NCI-H2171 treated with DMSO at 0.1 percent for 48 hours (cell line): ENCODE measurements around the gene ITSN1.
"Not testable (repeated sequence)": the region's sequence is repeated elsewhere in the genome, so short reads cannot be mapped to it uniquely, and the experiment has no call there.

Experiments
- DNase-seq: peaks from one replicate; lab custom pipeline; 2025; lab: John Stamatoyannopoulos, UW

ITSN1 gene

DNA sequence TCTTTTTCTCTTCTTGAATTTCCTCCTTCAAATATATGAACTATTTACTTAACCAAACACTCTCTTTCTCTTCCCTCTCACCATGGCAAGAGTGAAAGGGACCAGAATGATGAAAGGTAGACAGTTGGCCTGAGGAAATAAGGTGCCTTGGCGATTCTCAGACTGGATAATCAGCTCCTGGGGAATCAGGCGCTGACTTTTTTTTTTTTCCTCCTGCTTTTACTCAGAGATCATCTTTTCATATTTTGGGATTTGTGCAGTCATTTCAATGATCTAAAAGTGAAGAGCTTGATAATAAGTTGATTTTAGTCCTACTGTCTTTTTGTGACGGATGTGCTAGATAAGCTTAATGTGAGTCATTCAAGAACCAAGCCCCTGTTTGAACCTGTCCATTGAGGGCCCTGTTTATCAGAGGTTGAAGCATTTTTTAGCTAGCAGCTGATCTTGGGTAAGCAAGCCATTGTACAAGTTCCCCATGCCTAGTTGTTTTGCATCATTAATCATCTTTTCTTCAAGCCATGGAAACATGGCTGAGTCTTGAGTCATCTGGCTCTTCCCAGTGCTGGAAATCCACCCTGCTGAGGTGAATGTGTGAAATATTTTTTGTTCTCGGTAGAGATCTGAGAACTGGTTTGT is 40.8 kb downstream of the ITSN1 start:
- no peak for DNase-seq

DNA sequence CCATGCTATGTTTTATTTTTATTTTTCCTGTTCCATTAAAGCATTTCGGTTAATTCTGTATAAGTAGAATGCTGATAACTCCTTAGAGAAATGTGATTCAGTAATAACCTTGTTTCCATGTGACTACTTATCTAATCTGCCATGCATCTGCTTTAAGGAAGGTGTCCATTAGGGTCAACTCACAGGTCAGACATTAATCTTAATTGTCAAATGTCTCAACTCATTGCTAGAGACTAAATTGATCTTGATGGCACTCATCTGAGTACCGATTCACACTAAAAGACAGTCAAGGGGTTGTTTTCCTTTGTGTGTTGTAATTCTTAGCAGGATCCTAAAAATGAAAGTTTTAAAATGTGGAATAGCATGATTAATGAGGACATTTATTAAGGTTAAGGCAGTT is 41.8 kb downstream of the ITSN1 start:
- DNase-seq: no peak

- DNase-seq: no peak
Measured at GRCh38 chr21:33684923-33685560, 42.7 kb downstream of the ITSN1 start.

- DNase-seq: no peak
Measured at GRCh38 chr21:33685613-33686197, 43.4 kb downstream of the ITSN1 start.

GRCh38 chr21:33686386-33686785 is 44.1 kb downstream of the ITSN1 start:
- DNase-seq: peak; percentile 59

GRCh38 chr21:33687634-33688033 is 45.3 kb downstream of the ITSN1 start:
- no peak for DNase-seq

DNA sequence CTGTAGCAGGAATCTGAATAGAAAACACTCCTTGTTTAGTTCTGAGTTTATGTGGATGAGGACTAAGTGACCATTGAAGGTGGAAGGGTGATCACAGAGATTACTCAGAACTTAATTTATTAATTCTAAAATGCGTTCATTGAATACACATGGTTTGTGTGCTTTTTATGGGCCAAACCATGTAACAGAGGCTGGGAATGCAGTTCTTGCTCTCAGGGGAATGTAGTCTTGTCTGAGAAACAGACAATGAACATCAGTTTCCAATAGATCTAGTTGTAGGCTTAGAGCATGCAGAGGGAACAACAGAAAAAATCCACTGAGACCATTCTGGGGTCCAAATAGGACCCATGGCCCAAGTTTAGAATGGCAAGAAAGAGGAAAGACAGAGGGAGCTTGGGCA is 46.1 kb downstream of the ITSN1 start:
- no peak for DNase-seq

DNA sequence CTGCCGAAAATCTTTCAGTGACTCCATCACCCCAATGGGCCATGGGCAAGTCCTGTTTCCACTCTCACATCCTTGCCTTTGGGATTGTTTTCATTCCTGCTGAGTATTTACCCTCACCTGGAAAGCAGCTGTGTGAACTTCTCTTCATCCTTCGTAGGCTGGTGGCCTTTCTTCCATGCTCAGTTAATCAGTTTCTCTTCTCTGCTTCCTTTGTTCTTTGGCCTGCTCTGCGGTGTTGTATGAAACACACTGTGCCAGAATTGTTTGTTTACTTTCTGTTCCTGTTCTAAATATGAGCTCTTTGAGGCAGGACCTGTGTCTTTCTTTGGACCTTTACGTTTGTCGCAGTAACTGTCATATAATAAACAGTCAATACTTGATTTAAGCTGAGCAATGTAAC is 48.6 kb downstream of the ITSN1 start:
- no peak for DNase-seq

DNA sequence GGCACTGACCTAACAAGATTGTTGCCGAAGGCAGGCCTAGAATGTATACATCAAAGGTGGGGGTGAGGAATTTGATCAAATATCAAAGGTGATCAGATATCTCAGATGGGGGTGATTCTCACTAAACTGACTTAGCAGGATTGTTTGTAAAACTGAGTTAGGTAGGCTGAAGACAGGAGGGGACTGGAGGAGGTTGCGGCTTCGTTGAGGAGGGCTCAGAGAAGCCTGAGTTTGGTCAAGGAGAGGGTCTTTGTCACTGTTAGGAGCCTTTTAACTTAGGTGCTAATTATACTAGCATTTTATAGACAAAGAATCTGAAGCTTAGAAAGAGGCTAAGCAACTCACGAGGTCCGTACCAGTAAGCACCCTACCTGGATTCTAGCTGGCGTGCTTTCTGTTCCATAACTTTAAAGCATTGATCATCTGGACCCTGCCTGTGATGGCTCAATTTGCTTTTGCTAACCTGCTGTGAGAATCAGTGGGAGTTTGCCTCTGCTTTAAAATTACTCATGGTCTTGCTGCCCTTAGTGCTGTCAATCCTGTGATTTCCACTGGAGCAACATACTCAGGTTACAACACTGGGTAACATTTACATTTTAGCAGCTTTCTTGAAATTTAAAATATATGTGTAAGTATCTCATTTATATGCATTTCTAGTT is 49.8 kb downstream of the ITSN1 start:
- no peak for DNase-seq

DNA sequence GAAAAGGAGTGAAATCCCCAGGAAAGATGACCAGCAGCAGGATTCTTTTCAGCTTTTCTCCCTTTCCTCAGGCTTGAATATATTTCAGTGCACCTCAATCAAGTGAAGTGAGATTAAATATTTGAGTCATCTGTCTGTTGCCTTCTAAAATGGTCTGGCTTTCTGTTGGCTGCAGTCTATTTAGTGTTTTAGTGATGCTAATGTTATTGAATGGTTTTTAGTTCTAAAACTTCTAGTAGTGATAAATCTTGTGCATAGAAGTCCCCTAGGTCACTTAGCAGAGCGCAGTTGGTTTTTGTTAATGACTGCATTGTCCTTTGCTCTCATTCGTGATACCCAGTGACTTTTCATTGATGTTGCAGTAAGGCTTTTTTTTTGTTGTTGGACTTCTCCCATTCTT is 53.5 kb downstream of the ITSN1 start:
- DNase-seq: no peak

GRCh38 chr21:33696465-33696864 is 54.2 kb downstream of the ITSN1 start:
- DNase-seq: no peak

DNA sequence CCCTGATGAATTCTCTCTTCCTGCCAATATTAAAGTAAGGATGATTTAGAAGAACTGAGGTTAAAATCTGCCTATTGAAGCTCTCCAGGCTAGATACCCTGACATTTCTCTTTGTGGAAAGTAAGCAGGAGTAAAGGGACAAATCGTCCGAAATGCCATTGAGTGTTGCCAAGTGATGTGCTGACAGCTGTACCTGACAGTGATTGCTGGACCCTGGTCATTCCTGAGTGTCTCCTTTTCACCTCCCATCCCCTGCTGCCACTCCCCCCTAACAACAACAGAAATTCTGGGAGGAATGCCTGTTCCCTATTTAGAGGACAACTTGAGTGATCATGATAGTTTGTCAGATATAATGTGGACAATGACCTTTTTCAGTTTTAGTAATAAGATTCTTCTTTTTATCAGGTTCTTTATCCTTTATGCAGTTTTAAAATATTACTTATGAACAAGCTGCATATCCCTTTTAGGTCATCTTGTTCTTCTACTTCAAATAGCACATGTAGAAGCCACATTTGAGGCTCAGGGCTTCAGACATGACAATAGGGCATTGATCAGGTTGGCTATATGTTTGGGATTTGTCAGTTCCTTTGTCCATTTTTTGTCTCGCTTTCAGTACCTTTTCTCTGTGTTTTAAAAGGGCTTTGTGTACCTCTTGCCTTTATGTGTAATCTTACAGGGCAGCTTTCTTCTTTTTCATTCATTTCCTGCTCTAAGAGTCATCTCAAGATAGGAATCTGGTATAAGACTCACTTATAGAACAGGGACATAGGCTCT is 56.0 kb downstream of the ITSN1 start:
- no peak for DNase-seq

- DNase-seq: no peak
Measured at GRCh38 chr21:33699277-33699676, 57.0 kb downstream of the ITSN1 start.

GRCh38 chr21:33700491-33700890 is 58.2 kb downstream of the ITSN1 start:
- DNase-seq: no peak

DNA sequence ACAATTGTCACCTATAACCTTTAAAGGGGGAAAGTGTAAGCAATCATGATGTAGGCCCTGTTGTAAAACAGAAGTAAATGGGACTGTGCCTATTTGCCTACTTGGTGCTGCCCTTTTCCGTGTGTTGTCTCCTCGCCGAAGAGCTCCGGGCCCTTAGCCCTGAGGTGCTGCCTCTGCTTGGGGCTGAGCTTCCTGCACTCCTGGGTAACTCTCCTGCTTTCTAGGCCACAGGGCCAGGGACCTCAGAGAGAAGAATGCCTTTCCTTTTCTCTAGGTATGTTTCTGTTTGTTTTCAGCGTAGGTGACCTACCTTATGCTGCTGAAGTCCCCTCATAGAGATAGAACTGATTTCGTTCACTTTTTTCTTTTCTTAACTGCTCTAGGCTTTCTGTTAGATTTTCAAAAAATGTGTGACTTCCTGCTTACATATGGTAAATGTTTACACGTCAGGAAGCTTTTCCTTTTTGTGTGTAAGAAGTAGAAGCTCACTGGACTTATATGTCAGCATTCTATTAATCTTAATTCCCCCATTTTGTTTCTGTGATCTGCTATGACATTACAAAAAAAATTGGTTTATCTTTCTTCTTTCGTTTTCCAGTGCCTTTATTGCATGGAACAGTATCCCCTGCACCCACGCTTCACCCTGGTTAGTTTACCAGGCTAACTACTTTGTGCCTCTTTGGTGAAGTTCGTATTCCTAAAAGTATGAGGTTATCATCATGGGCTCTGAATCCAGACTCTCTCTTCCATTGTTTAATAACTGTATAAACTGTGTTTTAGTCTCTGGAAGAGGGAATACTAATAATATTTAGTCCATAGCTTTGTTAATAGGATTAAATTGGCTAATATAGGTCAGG is 61.7 kb downstream of the ITSN1 start:
- no peak for DNase-seq

DNA sequence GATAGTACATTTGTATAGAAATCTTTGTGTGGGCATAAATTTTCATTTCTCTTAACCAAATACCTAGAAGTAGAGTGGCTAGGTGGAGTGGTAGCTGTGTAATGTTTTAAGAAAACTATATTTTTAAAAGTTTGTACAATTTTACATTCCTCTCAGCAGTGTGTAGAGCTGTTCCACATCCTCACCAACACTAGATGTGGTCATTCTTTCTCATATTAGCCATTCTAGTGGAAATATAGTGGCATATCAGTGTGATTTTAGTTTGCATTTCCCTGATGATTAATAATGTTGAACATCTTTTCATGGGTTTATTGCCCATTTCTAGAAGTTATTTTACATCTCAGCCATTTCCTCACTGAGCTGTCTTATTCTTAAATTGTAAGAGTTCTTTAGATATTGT is 65.5 kb downstream of the ITSN1 start:
- no peak for DNase-seq

- DNase-seq: no peak
Measured at GRCh38 chr21:33708874-33709273, 66.6 kb downstream of the ITSN1 start.

GRCh38 chr21:33712022-33712803 is 69.9 kb downstream of the ITSN1 start:
- DNase-seq: no peak

DNA sequence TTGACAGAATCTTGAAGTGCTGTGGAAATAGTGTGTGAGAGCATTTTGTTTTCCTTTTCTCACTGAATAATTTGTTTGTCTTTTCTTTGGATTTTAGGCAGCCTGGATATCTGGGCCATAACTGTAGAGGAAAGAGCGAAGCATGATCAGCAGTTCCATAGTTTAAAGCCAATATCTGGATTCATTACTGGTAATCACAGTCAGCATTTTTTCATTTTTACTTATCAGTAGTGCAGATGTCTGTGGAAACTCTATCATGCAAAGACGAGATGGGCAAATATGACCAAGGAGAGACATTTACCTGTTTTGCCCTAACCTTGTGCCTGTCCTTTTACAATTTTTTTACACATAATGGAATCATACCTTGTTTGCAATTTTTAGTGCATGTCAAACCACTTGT is 78.8 kb downstream of the ITSN1 start:
- no peak for DNase-seq

DNA sequence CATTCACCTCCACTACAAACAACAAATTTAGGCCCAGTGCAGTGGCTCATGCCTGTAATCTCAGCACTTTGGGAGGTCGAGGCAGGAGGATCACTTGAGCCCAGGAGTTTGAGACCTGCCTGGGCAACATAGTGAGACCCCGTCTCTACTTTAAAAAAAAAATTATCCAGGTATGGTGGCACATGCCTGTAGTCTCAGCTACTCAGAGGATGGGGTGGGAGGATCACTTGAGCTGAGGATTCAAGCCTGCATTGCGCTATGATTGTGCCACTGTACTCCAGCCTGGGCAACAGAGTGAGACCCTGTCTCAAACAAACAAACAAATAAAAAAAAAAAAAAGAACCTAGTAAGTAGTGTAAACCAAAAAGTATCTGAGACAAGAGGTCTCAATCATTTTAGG is 86.8 kb downstream of the ITSN1 start:
- DNase-seq: not testable (repeated sequence)

DNA sequence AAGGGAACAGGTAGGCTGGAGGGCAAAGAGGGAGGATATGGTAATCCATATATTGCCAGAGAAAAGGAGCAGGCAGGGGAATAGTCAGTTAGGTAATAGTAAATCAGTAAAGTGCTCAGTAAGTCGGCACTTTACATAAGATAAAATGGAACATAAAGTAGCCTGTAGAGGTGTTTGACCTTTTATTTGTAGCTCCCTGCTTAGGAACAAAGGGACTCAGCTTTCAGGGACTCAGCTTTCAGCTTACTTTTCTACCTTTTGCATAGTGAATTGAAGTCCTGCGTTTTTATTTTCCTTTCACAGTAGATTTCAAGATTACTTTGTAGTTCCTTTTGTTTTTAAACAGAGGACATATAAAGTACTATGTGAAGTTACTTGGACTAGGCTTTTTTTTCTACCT is 87.3 kb downstream of the ITSN1 start:
- DNase-seq: no peak
